Neural progenitor cell (in vitro differentiated cells): Measurements from ENCODE around the gene ZNF587B.
"Not testable (repeated sequence)": the region's sequence is repeated elsewhere in the genome, so short reads cannot be mapped to it uniquely, and the experiment has no call there.

Source experiments
- CTCF ChIP-seq: fragments of 200-600 bp; sonication (generic); IDR thresholded peaks from 2 replicates; pipeline ENCODE4 v1.5.1; 2017; ENCODE audit warnings: antibody characterized with exemption, mild to moderate bottlenecking
- EZH2 ChIP-seq: fragments of 200-600 bp; sonication (generic); IDR thresholded peaks from 2 replicates; pipeline ENCODE4 v1.6.1; 2017; ENCODE audit warnings: antibody characterized with exemption, mild to moderate bottlenecking, moderate library complexity

- not testable (repeated sequence) for TF ChIP-seq CTCF, EZH2
Measured at GRCh38 chr19:57838622-57839191, 8.6 kb downstream of the ZNF587B start.
